ENCODE measurements around the gene SPTLC2.
"Not testable (repeated sequence)": the region's sequence is repeated elsewhere in the genome, so short reads cannot be mapped to it uniquely, and the experiment has no call there.

SPTLC2 gene, protein sequence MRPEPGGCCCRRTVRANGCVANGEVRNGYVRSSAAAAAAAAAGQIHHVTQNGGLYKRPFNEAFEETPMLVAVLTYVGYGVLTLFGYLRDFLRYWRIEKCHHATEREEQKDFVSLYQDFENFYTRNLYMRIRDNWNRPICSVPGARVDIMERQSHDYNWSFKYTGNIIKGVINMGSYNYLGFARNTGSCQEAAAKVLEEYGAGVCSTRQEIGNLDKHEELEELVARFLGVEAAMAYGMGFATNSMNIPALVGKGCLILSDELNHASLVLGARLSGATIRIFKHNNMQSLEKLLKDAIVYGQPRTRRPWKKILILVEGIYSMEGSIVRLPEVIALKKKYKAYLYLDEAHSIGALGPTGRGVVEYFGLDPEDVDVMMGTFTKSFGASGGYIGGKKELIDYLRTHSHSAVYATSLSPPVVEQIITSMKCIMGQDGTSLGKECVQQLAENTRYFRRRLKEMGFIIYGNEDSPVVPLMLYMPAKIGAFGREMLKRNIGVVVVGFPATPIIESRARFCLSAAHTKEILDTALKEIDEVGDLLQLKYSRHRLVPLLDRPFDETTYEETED

GRCh38 chr14:77616454-77617229 lies at the start of gene SPTLC2:
TSS of gene SPTLC2 (minus strand) at chr14:77616637. CDS start at chr14:77616579, 58 bp downstream.
- DNase-seq, result peak; percentile 98

DNA sequence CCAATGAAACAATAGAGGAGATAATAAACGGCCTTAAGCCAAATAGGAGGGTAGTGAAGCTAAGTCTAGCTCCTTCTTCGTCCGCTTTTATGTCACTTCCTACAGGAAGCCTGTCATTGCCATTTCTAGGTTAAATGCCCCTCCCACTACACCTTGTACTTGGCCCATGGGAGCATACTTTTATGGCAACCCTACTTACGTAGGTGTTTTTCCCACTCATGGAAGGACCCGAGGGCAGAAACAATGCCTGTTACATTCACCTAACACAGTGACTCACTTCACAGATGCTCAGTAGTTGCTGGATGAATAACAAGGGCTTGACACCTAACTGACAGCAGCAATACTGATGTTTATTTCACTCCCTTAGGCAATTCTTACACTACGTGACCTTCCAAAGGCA lies 46.9 kb upstream of the SPTLC2 start:
- no peak for DNase-seq

DNA sequence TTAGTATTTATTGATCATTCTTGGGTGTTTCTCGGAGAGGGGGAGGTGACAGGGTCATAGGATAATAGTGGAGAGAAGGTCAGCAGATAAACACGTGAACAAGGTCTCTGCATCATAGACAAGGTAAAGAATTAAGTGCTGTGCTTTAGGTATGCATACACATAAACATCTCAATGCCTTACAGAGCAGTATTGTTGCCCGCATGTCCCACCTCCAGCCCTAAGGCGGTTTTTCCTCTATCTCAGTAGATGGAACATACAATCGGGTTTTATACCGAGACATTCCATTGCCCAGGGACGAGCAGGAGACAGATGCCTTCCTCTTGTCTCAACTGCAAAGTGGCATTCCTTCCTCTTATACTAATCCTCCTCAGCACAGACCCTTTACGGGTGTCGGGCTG lies 45.1 kb upstream of the SPTLC2 start:
- DNase-seq, result not testable (repeated sequence)

DNA sequence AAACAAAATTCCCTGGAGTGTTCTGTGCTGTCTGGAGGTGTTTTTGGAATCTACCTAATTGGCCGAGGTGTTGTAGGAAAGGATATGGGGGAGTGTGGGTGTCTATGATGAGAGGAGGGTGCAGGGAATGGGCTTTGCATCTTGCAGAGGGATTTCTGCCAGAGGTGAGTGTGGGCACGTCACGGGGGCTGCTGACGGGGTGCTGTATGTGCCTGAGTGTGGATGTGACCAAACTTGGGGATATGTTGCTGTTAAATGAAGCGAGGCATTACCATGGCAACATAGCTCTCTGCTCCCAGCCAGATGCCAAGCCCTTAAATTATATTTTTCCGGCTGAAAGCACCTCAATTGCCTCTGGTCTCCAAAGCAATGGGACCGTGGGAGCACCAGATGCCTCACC lies 44.3 kb upstream of the SPTLC2 start:
- DNase-seq, result no peak

DNA sequence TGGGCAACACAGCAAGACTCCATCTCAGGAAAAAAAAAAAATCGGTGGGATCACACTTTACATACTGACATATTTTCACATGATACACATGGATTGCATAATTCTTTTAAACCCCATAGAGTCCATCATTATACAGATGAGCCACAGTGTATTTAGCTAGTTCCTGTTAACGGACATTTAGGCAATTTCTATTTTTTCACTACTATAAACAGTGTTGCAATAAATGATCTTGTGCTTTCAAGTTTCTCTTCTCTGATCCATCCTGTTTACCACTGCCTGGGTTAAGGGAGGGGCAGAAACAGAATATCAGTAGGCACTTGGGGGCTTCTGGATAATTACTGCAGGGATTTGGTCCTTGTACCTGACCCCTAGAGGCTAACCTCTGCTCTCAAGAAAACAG lies 43.4 kb upstream of the SPTLC2 start:
- no peak for DNase-seq

- DNase-seq, result no peak
Observed at GRCh38 chr14:77657280-77657679, 40.8 kb upstream of the SPTLC2 start.

DNA sequence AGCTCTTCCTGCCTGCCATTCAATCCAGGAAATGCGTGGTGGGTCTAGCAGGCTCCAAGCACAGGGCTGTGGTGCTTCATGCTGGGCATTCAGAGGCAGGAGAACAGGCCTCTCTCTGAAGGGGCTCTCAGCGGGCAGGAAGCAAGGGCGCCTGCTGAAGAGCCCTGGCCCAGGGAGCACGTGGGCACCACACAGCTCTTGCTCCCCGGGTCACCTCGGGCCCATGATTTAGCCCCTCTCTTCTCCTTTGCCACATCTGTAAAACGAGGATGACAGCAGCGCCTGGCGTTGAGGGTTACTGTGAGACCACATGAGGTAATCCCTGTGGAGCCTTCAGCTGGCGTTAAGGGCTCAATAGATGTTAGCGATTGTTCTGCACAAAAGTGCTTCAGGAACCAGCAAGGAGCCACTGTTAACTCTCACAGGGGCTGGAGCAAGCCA lies 37.6 kb upstream of the SPTLC2 start:
- no peak for DNase-seq

GRCh38 chr14:77649326-77649725 lies 32.9 kb upstream of the SPTLC2 start:
- DNase-seq, result no peak

GRCh38 chr14:77648520-77649200 lies 32.2 kb upstream of the SPTLC2 start:
- no peak for DNase-seq

GRCh38 chr14:77647853-77648252 lies 31.4 kb upstream of the SPTLC2 start:
- no peak for DNase-seq

- no peak for DNase-seq
Observed at GRCh38 chr14:77646907-77647306, 30.5 kb upstream of the SPTLC2 start.

DNA sequence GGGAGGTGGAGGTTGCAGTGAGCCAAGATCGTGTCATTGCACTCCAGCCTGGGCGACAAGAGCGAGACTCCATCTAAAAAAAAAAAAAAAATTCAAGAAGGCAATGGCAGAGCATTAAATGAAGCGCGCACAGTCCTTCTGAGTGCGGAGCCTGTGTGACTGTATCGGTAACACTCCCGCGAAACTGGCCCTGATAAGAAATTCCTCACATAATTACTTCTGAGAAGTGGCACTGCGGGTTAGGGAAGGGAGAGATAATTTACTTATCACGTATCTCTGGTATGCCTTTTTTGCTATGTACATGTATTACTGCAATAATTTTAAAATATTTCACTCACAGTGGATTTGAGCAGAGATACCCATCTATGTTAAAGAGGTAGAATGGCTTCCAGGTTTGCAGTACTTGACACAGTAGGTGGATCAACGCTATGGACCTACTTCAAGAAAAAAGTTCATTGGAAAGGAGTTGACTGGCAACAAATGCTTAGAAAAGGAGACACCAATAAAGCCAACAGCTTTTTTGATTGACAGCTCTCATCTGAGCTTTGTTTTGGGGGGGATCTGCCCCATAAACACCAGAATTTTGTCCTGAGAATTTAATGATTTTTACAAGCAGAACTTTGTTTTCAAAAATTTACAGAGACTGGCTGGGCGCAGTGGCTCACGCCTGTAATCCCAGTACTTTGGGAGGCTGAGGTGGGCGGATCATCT lies 29.2 kb upstream of the SPTLC2 start:
- DNase-seq, result peak; percentile 81

- DNase-seq, result no peak
Observed at GRCh38 chr14:77642407-77642806, 26.0 kb upstream of the SPTLC2 start.

GRCh38 chr14:77641534-77642341 lies 25.3 kb upstream of the SPTLC2 start:
- peak; percentile 78 for DNase-seq

- peak; percentile 27 for DNase-seq
Observed at GRCh38 chr14:77640756-77641533, 24.5 kb upstream of the SPTLC2 start.

- DNase-seq, result no peak
Observed at GRCh38 chr14:77638771-77639171, 22.3 kb upstream of the SPTLC2 start.

DNA sequence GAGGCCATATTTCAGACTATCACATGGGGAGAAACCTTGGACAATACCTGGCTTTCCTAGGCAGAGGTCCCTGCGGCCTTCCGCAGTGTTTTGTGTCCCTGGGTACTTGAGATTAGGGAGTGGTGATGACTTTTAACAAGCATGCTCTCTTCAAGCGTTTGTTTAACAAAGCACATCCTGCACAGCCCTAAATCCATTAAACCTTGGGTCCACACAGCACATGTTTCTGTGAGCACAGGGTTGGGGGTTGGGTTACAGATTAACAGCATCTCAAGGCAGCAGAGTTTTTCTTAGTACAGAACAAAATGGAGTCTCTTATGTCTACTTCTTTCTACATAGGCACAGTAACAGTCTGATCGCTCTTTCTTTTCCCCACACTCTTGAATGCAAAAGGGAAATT lies 19.4 kb upstream of the SPTLC2 start:
- DNase-seq, result not testable (repeated sequence)

GRCh38 chr14:77635466-77635865 lies 19.0 kb upstream of the SPTLC2 start:
- not testable (repeated sequence) for DNase-seq

GRCh38 chr14:77630111-77630510 lies 13.7 kb upstream of the SPTLC2 start:
- DNase-seq, result no peak

- DNase-seq, result no peak
Observed at GRCh38 chr14:77625360-77625759, 8.9 kb upstream of the SPTLC2 start.

DNA sequence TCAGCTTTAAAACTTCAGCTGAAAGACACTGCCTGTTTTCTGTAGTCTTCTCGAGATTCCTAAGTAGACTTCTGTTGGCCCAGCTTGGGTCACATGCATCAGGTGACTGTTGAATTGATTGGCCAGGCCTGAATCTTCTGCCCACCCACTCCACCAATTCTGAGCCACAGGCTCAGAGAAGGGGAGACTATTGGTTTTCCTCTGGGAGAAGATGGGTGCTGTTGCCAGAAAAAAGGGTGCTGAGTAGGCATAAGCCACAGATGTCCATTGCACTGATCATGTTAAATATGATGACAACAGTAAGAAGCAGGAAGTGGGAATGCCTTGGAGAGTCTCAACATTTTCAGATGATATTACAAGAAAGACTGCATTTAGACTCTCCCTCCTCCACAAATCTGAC lies 6.8 kb upstream of the SPTLC2 start:
- no peak for DNase-seq

All from OCI-M1 (cell line).